ENCODE data around the gene PRRC2A.

PRRC2A gene

GRCh38 chr6:31626952-31627351 lies 6.4 kb downstream of the PRRC2A start:
- no peak for DNase-seq

DNA sequence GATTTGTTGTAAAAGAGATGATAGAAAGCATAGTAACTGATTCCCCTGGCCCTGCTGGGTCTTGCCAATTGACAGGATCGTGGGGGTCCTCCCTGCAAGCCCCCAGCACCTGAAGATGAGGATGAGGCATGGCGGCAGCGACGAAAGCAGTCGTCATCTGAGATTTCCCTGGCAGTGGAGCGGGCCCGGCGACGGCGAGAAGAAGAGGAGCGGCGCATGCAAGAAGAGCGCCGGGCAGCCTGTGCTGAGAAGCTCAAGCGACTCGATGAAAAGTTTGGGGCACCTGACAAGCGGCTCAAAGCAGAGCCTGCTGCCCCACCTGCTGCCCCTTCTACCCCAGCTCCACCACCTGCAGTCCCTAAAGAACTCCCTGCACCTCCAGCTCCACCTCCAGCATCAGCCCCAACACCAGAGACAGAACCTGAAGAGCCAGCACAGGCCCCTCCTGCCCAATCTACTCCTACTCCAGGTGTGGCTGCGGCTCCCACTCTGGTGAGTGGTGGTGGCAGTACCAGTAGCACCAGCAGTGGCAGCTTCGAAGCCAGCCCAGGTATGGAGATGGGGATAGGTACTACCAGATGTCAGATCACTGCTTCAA lies 7.3 kb downstream of the PRRC2A start:
- DNase-seq = no peak

- DNase-seq = no peak
Measured at GRCh38 chr6:31629014-31629413, 8.5 kb downstream of the PRRC2A start.

DNA sequence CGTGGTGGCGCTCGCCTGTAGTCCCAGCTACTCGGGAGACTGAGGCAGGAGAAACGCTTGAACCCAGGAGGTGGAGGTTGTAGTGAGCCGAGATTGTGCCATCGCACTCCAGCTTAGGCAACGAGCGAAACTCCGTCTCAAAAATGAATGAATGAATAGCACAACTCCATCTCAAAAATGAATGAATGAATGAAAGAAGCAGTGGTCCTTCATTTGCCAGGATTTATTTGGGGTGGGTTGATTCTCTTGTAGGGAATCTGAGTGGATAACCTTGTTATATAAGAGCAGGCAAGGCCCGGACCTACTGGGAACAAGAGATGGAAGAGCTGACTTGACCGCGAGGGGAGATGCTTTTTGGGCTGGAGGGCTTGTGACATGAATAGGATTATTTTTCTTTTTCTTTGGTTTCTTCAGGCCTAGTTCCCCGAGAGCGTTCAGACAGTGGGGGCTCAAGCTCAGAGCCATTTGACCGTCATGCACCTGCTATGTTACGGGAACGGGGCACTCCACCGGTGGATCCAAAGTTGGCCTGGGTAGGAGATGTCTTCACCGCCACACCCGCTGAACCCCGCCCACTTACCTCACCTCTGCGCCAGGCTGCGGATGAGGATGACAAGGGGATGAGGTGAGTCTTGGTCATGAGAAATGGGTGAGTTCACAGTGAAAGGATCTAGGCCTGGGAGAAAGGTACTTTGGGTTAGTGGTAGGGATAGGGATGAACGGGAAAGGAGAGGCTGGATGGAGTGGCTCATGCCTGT lies 9.8 kb downstream of the PRRC2A start:
- DNase-seq = no peak

DNA sequence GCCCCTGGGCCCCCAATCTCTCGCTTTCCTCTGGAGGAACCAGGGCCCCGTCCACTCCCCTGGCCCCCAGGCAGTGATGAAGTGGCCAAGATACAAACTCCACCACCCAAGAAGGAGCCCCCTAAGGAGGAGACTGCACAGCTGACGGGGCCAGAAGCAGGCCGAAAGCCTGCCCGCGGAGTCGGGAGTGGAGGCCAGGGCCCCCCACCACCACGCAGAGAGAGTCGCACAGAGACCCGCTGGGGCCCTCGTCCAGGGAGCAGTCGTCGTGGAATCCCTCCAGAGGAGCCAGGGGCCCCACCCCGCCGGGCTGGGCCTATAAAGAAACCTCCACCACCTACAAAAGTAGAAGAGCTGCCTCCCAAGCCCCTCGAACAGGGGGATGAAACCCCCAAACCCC lies 10.7 kb downstream of the PRRC2A start:
- no peak for DNase-seq

GRCh38 chr6:31631681-31632278 lies 11.3 kb downstream of the PRRC2A start:
- no peak for DNase-seq

- no peak for DNase-seq
Measured at GRCh38 chr6:31632279-31632946, 11.9 kb downstream of the PRRC2A start.

GRCh38 chr6:31633447-31633846 lies 12.9 kb downstream of the PRRC2A start:
- DNase-seq = no peak

GRCh38 chr6:31634131-31634530 lies 13.6 kb downstream of the PRRC2A start:
- DNase-seq = no peak

DNA sequence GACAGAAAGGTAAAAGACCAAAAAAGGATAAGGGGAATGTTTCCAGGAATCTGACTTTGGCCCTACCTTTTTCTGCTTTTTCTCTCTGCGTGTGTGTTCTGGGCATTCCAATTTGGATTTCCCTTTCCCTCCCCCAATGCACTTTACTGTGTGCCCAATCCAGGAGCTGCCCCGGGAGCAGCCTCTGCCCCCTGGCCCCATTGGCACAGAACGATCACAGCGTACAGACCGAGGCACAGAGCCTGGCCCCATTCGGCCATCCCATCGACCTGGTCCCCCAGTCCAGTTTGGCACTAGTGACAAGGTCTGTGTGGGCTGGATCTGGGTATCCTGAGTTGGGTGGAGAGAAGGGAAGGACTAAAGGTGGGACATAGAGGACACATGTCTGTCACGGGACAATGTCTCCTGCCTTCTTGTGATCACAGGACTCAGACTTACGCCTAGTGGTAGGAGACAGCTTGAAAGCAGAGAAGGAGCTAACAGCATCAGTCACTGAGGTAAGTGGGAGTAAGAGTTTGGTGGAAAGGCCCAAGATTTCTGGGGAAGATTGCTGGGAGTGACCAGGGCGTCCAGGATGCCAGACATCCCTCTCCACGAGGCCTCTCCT lies 14.6 kb downstream of the PRRC2A start:
- no peak for DNase-seq

DNA sequence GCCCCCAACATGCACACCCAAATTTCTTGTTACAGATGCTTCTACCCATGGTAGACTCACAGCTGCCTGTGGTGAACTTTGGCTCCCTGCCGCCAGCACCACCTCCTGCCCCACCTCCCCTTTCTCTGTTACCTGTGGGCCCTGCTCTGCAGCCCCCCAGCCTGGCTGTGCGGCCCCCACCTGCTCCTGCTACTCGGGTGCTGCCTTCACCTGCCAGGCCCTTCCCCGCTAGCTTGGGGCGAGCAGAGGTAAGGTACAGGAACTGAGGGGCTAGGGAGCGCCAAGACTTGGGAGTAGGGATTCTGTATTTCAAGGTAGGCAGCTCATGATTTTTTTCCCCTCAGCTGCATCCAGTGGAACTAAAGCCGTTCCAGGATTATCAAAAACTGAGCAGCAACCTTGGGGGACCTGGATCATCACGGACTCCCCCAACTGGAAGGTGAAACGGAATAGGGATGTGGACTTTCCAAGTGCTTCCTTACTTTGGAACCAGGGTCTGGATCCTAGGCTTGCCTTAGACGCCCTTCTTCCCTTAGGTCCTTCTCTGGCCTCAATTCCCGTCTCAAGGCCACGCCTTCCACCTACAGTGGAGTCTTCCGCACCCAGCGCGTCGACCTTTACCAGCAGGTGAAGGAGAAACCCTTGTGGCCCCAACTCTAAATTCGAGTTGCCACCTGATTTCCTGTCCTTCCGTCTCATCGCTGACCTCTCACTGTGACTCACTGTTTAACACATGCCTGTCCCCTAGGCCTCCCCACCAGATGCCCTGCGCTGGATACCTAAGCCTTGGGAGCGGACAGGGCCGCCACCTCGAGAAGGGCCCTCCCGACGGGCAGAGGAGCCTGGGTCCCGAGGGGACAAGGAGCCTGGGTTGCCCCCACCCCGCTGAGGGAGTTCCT lies 16.4 kb downstream of the PRRC2A start:
- DNase-seq = no peak

DNA sequence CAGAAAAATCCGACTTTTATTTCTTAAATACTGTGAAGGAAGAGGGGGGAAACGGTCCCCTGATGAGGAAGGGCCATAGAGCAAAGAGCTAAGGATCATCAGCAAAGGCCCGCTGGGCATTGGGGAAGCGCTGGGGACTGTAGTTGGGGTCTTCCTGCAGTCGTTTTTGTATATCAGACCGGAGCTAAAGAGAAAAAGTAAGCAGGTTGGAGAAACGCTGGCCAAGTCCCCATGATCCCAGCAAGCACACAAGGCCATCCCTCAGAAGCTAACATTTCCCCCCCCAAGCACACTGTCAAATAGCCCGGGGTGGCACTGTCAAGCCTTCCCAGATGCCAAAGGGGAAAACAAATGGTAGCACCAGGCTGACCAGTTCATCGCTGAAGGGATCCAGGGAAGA lies 18.5 kb downstream of the PRRC2A start:
- no peak for DNase-seq

GRCh38 chr6:31639449-31639861 lies 18.9 kb downstream of the PRRC2A start:
- DNase-seq = no peak

DNA sequence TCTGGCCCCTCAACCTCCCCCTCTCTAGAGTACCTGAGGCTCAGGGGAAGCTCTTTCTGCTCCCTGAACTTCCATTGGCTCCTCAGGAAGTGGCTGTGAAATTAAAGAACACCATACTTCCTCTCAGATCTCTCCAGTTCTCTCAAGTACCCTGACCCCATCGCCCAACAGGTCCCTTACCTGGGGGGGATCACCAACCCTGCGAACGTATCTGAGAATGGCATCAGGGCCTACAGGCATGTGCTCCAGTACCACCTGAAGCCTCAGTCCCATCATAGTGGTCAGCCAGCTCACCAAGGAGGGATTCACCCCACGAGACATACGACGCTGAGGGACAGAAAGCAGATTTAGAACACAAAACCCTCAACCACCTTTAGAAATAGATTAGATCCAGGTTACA lies 20.1 kb downstream of the PRRC2A start:
- no peak for DNase-seq

GRCh38 chr6:31641370-31641769 lies 20.9 kb downstream of the PRRC2A start:
- DNase-seq = no peak

GRCh38 chr6:31642798-31643570 lies 22.5 kb downstream of the PRRC2A start:
- no peak for DNase-seq

DNA sequence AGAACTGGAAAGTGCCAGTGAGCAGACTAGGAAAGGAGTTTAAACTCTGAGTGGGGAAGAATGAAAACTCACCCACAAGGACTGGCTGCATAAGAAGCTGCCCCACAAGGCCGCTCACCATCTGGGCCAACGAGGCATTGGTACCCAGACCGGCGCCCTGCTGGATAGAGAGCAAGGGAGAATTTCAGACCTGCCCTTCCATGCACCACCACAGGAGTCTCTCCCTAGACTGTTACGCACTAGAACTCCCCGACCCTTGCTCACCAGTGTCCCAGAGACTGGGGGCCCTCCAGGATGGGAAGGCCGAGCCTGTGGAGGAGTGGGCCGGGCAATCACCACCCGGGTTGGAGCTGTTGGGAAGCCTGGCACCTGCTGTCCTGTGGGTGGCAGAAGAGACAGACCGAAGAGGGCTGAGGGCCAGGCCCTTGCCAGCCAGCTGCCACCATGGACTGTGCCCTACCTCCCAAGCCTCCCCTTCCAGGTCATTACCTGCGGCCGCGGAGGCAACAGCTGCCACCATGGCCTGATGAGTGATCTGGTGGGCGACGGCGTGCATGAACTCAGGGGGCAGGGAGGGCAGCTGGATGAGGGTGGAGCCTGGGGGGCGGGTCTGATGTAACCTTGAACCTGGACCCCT lies 23.4 kb downstream of the PRRC2A start:
- DNase-seq = no peak

DNA sequence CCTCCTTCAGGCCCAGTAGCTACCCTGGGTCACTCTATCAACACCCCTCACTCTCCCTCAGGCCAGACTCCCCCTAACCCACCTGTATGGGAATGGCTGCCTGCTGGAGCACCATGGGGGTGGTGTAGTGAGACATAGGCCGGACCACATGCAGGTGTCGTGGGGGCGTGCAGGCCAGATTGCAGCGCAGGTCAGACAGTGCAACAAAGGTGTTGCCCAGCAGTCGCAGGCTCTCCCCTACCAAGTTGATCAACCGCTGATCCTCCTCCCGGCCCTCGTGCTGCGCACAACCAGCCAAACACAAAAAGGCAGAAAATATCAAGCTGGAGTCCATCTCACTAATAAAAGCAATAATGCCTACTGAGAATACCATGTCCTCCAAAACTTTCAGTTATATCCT lies 24.8 kb downstream of the PRRC2A start:
- no peak for DNase-seq

DNA sequence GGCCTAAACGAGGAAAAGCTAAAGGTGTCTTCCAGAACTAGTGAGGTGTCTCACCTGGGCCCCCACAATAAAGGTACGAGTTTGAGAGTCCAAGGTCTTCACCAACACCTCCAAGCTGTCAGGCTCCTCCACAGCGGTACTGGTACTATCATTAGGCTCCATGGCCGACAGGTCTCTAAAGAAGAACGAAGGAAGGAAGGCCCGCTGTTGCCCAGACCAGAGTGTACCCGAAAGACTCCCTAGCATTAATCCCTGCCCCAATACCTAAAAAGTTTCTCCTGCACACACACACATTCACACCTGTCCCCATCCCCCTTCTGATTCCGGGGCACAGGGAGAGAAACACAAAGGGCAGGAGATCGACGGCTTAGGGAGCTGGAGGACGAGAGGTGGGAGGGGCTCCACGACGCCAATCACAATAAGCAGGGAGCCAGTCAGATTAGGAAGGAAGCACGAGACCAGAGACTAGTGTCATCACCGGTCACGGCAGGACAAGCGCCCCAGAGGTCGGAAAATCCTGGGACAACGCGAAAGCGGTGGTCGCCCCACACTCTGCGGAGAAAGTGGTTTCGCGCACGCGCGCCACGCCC lies 31.2 kb downstream of the PRRC2A start:
- DNase-seq = no peak

DNA sequence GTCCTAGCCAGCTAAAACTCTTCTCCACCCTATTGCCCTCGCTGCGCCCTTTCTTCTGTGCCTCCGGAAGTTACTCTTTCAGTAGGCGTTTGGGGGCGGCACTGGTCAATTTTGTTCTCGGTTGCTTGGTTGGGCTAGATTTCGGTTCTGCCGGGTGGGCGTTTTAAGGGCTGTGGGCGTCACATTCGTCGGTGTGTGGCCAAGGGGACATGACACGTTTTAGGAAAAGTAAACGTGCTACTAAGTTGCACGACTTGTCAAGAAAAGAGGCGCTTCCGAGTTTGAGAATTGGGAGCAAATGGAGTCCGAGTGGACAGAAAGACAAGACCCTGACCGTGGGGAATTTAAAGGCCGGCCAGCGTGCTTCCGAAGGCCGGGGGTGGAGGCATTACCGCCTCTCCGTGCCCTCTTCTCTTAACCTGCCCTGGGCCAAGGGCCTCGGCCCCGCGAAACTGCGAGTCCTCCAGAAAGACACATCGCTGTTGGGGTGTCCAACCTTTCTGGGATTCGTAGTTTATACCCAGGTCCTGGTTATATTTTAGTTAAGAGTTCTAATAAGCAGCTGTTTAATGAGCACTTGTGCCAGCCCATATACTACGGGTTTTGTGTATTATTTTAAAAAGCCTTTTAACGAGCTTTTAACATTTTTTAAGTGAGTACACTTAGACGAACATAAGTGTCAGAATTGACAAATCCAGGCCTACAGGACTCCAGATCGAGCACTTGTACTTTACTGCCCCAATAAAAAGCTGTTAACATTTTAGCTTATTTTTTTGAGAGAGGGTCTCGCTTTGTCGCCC lies 32.6 kb downstream of the PRRC2A start:
- peak; percentile 82 for DNase-seq

Measured in activated naive CD4-positive, alpha-beta T cell treated with anti-CD3 and anti-CD28 coated beads, Interleukin-2, amount 50 U/mL, for 16 hours (primary cell).